ENCODE measurements around the gene TSPAN15. TPM values are rescaled to one million over a fixed set of nuclear protein-coding genes. Genes with fewer than 3 reads are reported as not detected.

TSPAN15 gene
- total RNA-seq, 1 experiment from 2014 or later, result 7.7 TPM

DNA sequence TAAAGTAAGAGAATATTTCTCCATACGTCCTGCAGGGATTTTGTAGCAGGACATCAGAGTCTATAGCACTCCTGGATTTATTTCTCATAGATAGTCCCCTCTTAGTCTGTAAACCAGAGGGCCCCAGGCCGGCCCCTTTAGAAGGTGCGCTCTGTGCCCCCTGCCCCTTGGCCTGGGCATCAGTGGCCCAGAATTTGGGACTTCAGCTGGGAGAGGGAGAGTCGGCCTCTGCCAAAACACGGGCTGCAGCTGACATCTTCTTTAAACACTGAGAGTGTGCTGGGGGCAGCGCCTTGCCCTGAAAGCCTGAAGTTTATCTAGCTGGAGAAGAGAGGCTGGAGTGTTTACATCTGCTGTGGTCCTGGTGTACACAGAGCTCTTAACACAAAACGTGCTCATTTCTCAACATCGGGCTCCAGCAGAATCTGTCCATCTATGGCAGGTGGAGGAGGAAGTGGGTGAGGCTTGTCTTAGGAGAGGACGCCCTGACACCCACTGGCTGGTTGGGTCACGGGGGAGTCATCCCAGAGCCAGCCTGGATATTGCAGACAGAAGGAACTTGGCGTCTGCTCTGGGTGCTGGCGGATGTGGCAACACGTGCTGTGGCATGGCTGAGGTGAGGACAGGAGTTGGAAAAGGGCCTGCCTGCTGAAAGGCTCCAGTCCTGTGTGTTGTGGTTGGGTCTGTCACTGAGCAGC, 29.5 kb upstream of the TSPAN15 start:
- no CpG with 5 or more reads among the region's 13 CpGs for WGBS (ENCODE audit: extremely low coverage, insufficient read length, low lambda C conversion rate)
- no peaks in the 10 kb centered on the region for H3K9me3 Mint-ChIP-seq
- DNase-seq, result no peak

More for the DNA sequence above, 29.5 kb upstream of the TSPAN15 start:
- H3K4me1 ChIP-seq (ENCODE audit: insufficient read depth, low read length), result no peaks in the 10 kb centered on the region
- H3T11ph ChIP-seq (ENCODE audit: low read length), result no peak overlapping the region
- no peaks in the 10 kb centered on the region for H3K23me2 ChIP-seq (ENCODE audit: insufficient read length, low read depth, low read length, poor library complexity, severe bottlenecking)
- no peaks in the 10 kb centered on the region for H3K9me3 ChIP-seq (ENCODE audit: control insufficient read depth, low read depth, low read length)
- H3K18ac ChIP-seq (ENCODE audit: insufficient read length, low read depth, low read length), result no peak overlapping the region
- H3K27me3 Mint-ChIP-seq (ENCODE audit: low read depth), result peaks cover 6% of the 10 kb centered on the region; the same call in 1 of the 2 replicates
- H2BK20ac ChIP-seq (ENCODE audit: low read depth, low read length, poor library complexity, severe bottlenecking), result no peak overlapping the region
- H3K79me1 ChIP-seq (ENCODE audit: insufficient read depth, low read depth, low read length, poor library complexity, severe bottlenecking), result no peaks in the 10 kb centered on the region
- H2BK5ac ChIP-seq (ENCODE audit: insufficient read length, low read length), result no peak overlapping the region
- H3K4me2 ChIP-seq (ENCODE audit: insufficient read depth, insufficient read length, low read length), result no peak overlapping the region
- no peak overlapping the region for H3K27ac ChIP-seq (ENCODE audit: insufficient read length, low read depth, low read length)
- H3K23ac ChIP-seq (ENCODE audit: insufficient read length, low read depth, low read length), result no peak overlapping the region
- no peaks in the 10 kb centered on the region for H3K27me3 ChIP-seq (ENCODE audit: insufficient read depth, low read length)
- no peak overlapping the region for H4K91ac ChIP-seq (ENCODE audit: insufficient read length, low read depth, low read length)
- H3K14ac ChIP-seq (ENCODE audit: insufficient read depth, low read length), result no peak overlapping the region; the same call in 1 of the 2 replicates
- peaks cover 0 to 6% of the 10 kb centered on the region in 2 experiments; a peak in 2 of 4 replicates for H3K4me1 Mint-ChIP-seq
- H2AK5ac ChIP-seq (ENCODE audit: insufficient read length, low read length), result no peak overlapping the region
- TF ChIP-seq, protein P1, sequence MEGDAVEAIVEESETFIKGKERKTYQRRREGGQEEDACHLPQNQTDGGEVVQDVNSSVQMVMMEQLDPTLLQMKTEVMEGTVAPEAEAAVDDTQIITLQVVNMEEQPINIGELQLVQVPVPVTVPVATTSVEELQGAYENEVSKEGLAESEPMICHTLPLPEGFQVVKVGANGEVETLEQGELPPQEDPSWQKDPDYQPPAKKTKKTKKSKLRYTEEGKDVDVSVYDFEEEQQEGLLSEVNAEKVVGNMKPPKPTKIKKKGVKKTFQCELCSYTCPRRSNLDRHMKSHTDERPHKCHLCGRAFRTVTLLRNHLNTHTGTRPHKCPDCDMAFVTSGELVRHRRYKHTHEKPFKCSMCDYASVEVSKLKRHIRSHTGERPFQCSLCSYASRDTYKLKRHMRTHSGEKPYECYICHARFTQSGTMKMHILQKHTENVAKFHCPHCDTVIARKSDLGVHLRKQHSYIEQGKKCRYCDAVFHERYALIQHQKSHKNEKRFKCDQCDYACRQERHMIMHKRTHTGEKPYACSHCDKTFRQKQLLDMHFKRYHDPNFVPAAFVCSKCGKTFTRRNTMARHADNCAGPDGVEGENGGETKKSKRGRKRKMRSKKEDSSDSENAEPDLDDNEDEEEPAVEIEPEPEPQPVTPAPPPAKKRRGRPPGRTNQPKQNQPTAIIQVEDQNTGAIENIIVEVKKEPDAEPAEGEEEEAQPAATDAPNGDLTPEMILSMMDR (conservative IDR thresholded peaks at IDR 0.05), result no peak
- no peaks in the 10 kb centered on the region for H3K79me2 ChIP-seq (ENCODE audit: insufficient read depth, low read length)
- no peak overlapping the region for H2BK120ac ChIP-seq (ENCODE audit: low read depth, low read length, poor library complexity, severe bottlenecking)
- no peak overlapping the region for H2AFZ ChIP-seq (ENCODE audit: low read length)
- no peak overlapping the region for H3K56ac ChIP-seq (ENCODE audit: insufficient read length, low read depth, low read length)
- H3K4me3 Mint-ChIP-seq, result no peak overlapping the region
- no peak overlapping the region; a peak in 1 of 7 replicates for H3K27ac Mint-ChIP-seq
- H4K5ac ChIP-seq (ENCODE audit: insufficient read length, low read depth, low read length), result no peak overlapping the region
- no peak overlapping the region for H4K8ac ChIP-seq (replicated peaks; ENCODE audit: insufficient read length, low read depth, low read length)
- no peak overlapping the region for H2BK12ac ChIP-seq (ENCODE audit: insufficient read length, low read depth, low read length)
- H3K4ac ChIP-seq (ENCODE audit: low read depth, low read length), result no peak overlapping the region
- H2BK15ac ChIP-seq (ENCODE audit: low read depth, low read length), result no peak overlapping the region
- H3K9ac ChIP-seq (ENCODE audit: extremely low read depth, insufficient read length, low read length), result no peak overlapping the region
- no peaks in the 10 kb centered on the region for H4K20me1 ChIP-seq (ENCODE audit: control insufficient read depth, insufficient read depth, insufficient read length)
- H3K36me3 Mint-ChIP-seq (ENCODE audit: insufficient read depth in 1 of 3, low read depth in 3 of 3), result no peaks in the 10 kb centered on the region

All from H9 (cell line).